HG03457 (cell line): ENCODE results near the gene ASB13.
"Not testable (repeated sequence)": the region's sequence is repeated elsewhere in the genome, so short reads cannot be mapped to it uniquely, and the experiment has no call there.

Experiments used
- ATAC-seq: cut with Tn5 transposase; IDR thresholded peaks from one replicate; pipeline ENCODE4 v1.9.1; 2021; ENCODE audit warnings: moderate number of reproducible peaks; ENCODE audit not compliant: unreplicated experiment

Gene ASB13

GRCh38 chr10:5608608-5609220 is 57.7 kb downstream of the ASB13 start:
- ATAC-seq: no peak

- no peak for ATAC-seq
Observed at GRCh38 chr10:5607594-5607993, 58.8 kb downstream of the ASB13 start.

- ATAC-seq: no peak
Observed at GRCh38 chr10:5606864-5607263, 59.5 kb downstream of the ASB13 start.

GRCh38 chr10:5606321-5606720 is 60.1 kb downstream of the ASB13 start:
- no peak for ATAC-seq

- ATAC-seq: no peak
Observed at GRCh38 chr10:5604961-5605360, 61.4 kb downstream of the ASB13 start.

GRCh38 chr10:5604236-5604925 is 62.0 kb downstream of the ASB13 start:
- ATAC-seq: no peak

- no peak for ATAC-seq
Observed at GRCh38 chr10:5603848-5604170, 62.6 kb downstream of the ASB13 start.

GRCh38 chr10:5603091-5603847 is 63.1 kb downstream of the ASB13 start:
- no peak for ATAC-seq

GRCh38 chr10:5601826-5602495 is 64.4 kb downstream of the ASB13 start:
- ATAC-seq: no peak

- no peak for ATAC-seq
Observed at GRCh38 chr10:5600908-5601307, 65.5 kb downstream of the ASB13 start.

- ATAC-seq: no peak
Observed at GRCh38 chr10:5599613-5600520, 66.5 kb downstream of the ASB13 start.

GRCh38 chr10:5598085-5598690 is 68.2 kb downstream of the ASB13 start:
- ATAC-seq: no peak

GRCh38 chr10:5596611-5597341 is 69.6 kb downstream of the ASB13 start:
- ATAC-seq: no peak

GRCh38 chr10:5595994-5596471 is 70.4 kb downstream of the ASB13 start:
- no peak for ATAC-seq

- ATAC-seq: no peak
Observed at GRCh38 chr10:5595591-5595990, 70.8 kb downstream of the ASB13 start.

GRCh38 chr10:5595095-5595494 is 71.3 kb downstream of the ASB13 start:
- no peak for ATAC-seq

- ATAC-seq: no peak
Observed at GRCh38 chr10:5594271-5595049, 71.9 kb downstream of the ASB13 start.

GRCh38 chr10:5593347-5593746 is 73.0 kb downstream of the ASB13 start:
- not testable (repeated sequence) for ATAC-seq

GRCh38 chr10:5592070-5592469 is 74.3 kb downstream of the ASB13 start:
- ATAC-seq: no peak
